BLaER1 (cell line): ENCODE measurements around the gene PADI3.

ENCODE experiments used
- H3K27ac ChIP-seq: shearing (Covaris generic); formaldehyde crosslinking; 2 replicates; pipeline ENCODE4 v1.8.1; 2022
- H3K27me3 ChIP-seq: shearing (Covaris generic); formaldehyde crosslinking; 2 replicates; pipeline ENCODE4 v1.8.1; 2022
- H3K36me3 ChIP-seq: shearing (Covaris generic); formaldehyde crosslinking; 2 replicates; pipeline ENCODE4 v1.8.1; 2022
- H3K4me1 ChIP-seq: shearing (Covaris generic); formaldehyde crosslinking; 2 replicates; pipeline ENCODE4 v1.8.1; 2022
- H3K4me2 ChIP-seq: shearing (Covaris generic); formaldehyde crosslinking; 2 replicates; pipeline ENCODE4 v1.8.1; 2022
- H3K4me3 ChIP-seq: shearing (Covaris generic); formaldehyde crosslinking; 2 replicates; pipeline ENCODE4 v1.8.1; 2022
- H3K9ac ChIP-seq: shearing (Covaris generic); formaldehyde crosslinking; 2 replicates; pipeline ENCODE4 v1.8.1; 2022
- H3K9me3 ChIP-seq: shearing (Covaris generic); formaldehyde crosslinking; 2 replicates; pipeline ENCODE4 v1.8.1; 2022
- H4K20me1 ChIP-seq: shearing (Covaris generic); formaldehyde crosslinking; 2 replicates; pipeline ENCODE4 v1.8.1; 2022
- Cebpa-rat ChIP-seq: shearing (Covaris generic); IDR thresholded peaks from 2 replicates; pipeline ENCODE4 v1.8.1; 2022

PADI3 gene

DNA sequence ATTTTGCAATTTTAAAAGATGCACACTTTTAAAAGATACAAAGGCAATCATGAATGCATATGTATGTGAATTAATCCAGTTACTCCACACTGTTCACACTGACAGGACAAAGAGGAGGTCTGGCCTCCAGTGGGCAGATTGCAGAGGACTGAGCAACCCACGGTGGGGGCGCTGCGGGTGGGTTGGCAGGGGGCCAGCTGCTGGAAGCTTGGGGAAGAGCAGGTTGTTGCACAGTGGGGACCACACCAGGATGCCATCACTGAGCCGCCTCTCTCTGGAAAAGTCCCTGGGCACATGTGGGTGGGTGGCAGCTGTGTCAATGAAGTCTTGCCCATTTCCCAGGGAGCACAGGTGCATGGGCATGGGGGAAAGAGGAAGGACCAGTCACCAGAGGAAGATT lies 46.4 kb downstream of the PADI3 start:
- no peaks in the 10 kb centered on the region for H4K20me1 ChIP-seq
- no peaks in the 10 kb centered on the region for H3K27me3 ChIP-seq
- H3K9me3 ChIP-seq: peaks cover under 1% of the 10 kb centered on the region; the same call in 1 of the 2 replicates
- H3K4me3 ChIP-seq: no peak overlapping the region
- H3K4me2 ChIP-seq: no peak overlapping the region
- no peak overlapping the region for H3K9ac ChIP-seq
- no peaks in the 10 kb centered on the region for H3K36me3 ChIP-seq
- TF ChIP-seq Cebpa-rat: no peak
- H3K27ac ChIP-seq: no peak overlapping the region
- no peaks in the 10 kb centered on the region for H3K4me1 ChIP-seq

DNA sequence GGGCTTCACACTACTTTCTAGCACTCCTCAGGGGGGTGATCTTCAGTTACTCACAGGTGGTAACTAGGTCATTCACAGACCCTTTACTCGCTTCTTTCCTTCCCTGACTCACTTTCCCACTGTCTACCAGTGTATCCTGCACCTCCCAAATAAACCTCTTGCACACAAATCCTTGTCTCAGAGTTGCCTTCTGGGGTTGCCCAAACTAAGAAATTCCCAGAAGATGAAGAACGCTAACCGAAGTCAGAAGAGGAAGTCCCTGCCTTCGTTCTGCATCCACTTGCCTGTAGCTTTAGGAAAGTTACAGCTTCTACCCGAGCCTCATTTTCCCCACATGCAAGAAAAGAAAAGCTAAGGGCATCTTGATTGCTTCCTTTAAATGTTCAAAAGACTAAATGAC lies 47.2 kb downstream of the PADI3 start:
- no peaks in the 10 kb centered on the region for H3K4me1 ChIP-seq
- TF ChIP-seq Cebpa-rat: no peak
- H3K27ac ChIP-seq: no peak overlapping the region
- H3K4me3 ChIP-seq: no peak overlapping the region
- no peak overlapping the region for H3K4me2 ChIP-seq
- peaks cover 9% of the 10 kb centered on the region for H3K9me3 ChIP-seq
- H3K36me3 ChIP-seq: no peaks in the 10 kb centered on the region
- H4K20me1 ChIP-seq: no peaks in the 10 kb centered on the region
- no peaks in the 10 kb centered on the region for H3K27me3 ChIP-seq
- H3K9ac ChIP-seq: no peak overlapping the region

DNA sequence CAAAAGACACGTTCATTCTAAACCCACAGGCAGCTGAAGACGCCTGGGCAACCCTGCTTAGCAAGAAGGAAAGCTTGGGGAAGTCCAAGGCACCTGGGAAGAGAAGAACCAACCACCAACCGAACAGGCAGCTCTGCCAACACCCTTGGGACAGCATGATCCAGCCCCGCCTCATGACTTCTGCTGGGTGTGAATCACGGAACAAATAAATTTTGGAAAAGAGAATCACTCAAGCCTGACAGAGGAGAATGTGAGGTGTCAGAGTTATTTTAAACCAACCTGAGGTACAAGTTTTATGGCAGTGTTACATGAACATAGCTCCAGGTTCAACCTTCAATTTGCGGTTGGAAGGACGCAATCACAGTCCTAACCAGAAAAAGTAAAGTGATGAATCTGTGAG lies 49.1 kb downstream of the PADI3 start:
- TF ChIP-seq Cebpa-rat: no peak
- H3K9me3 ChIP-seq: peaks cover 28% of the 10 kb centered on the region
- no peaks in the 10 kb centered on the region for H4K20me1 ChIP-seq
- no peak overlapping the region for H3K4me3 ChIP-seq
- no peak overlapping the region for H3K4me2 ChIP-seq
- no peak overlapping the region for H3K9ac ChIP-seq
- H3K4me1 ChIP-seq: no peaks in the 10 kb centered on the region
- no peaks in the 10 kb centered on the region for H3K27me3 ChIP-seq
- no peaks in the 10 kb centered on the region for H3K36me3 ChIP-seq
- no peak overlapping the region for H3K27ac ChIP-seq

GRCh38 chr1:17301767-17302166 lies 52.9 kb downstream of the PADI3 start:
- Histone ChIP-seq H3K9me3 (peaks cover 29% of the 10 kb centered on the region), H3K4me3 (no peak overlapping the region), H3K27ac (no peak overlapping the region), H3K4me2 (no peak overlapping the region), H3K36me3 (no peaks in the 10 kb centered on the region), H3K4me1 (peaks cover 12% of the 10 kb centered on the region), H3K9ac (no peak overlapping the region), H4K20me1 (no peaks in the 10 kb centered on the region), H3K27me3 (no peaks in the 10 kb centered on the region)
- TF ChIP-seq Cebpa-rat: no peak

GRCh38 chr1:17304151-17304825 lies 55.4 kb downstream of the PADI3 start:
- Histone ChIP-seq H3K4me2 (peak overlapping the region; percentile 50), H3K9ac (no peak overlapping the region), H3K4me1 (peaks cover 20% of the 10 kb centered on the region), H3K9me3 (peaks cover 29% of the 10 kb centered on the region), H4K20me1 (no peaks in the 10 kb centered on the region), H3K36me3 (no peaks in the 10 kb centered on the region), H3K27ac (no peak overlapping the region), H3K27me3 (no peaks in the 10 kb centered on the region), H3K4me3 (no peak overlapping the region)
- no peak for TF ChIP-seq Cebpa-rat

DNA sequence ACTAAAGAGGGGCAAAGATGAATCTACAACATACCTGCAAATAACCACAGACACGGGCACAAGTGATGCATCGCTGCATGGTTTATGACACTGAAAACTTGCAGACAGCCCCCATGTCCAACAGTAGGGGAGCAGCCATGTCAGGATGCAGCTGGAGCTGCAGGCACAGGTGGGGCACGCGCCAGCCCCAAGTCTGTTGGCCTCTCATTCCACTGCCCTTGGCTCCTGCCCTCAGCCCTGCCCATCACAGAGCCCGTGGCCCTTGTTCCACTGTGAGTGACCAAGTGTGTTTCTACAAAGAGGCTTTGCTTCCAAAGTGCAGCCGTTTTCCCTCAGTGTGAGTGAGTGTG lies 55.9 kb downstream of the PADI3 start:
- H3K9ac ChIP-seq: no peak overlapping the region
- no peaks in the 10 kb centered on the region for H4K20me1 ChIP-seq
- H3K9me3 ChIP-seq: peaks cover 29% of the 10 kb centered on the region
- no peak for TF ChIP-seq Cebpa-rat
- H3K27me3 ChIP-seq: no peaks in the 10 kb centered on the region
- no peaks in the 10 kb centered on the region for H3K36me3 ChIP-seq
- peaks cover 25% of the 10 kb centered on the region for H3K4me1 ChIP-seq
- H3K4me3 ChIP-seq: no peak overlapping the region
- H3K27ac ChIP-seq: no peak overlapping the region
- peak overlapping the region; percentile 50 for H3K4me2 ChIP-seq

DNA sequence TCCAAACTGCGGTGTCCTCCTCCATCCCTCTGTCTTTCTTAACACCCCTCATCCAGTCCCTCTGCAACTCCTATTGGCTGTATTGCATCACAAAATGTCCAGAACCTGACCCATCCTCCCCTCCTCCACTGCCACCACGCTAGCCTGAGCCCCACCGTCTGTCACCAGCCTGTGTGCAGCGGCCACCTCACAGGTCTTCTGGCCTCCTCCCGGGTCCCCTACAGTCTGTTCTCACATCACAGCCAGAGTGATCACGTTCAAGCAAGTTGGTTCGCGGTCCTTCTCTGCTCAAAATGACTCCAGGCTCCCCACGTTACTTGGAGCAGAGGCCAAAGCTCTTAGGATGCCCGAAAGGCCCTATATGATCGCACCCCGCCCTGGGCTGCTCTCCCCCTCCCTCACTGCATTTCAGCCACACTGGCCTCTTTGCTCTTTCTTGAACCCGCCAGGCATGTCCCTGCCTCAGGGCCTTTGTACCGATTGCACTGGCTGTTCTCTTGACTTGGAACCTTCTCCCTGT lies 56.7 kb downstream of the PADI3 start:
- Histone ChIP-seq H3K4me3 (no peak overlapping the region), H3K27ac (no peak overlapping the region), H4K20me1 (no peaks in the 10 kb centered on the region), H3K4me1 (peaks cover 28% of the 10 kb centered on the region), H3K9ac (no peak overlapping the region), H3K4me2 (no peak overlapping the region), H3K9me3 (peaks cover 25% of the 10 kb centered on the region), H3K36me3 (no peaks in the 10 kb centered on the region), H3K27me3 (no peaks in the 10 kb centered on the region)
- no peak for TF ChIP-seq Cebpa-rat

- Histone ChIP-seq H3K4me2 (no peak overlapping the region), H3K36me3 (no peaks in the 10 kb centered on the region), H4K20me1 (no peaks in the 10 kb centered on the region), H3K9me3 (peaks cover 17% of the 10 kb centered on the region), H3K4me1 (peaks cover 28% of the 10 kb centered on the region), H3K9ac (no peak overlapping the region), H3K4me3 (no peak overlapping the region), H3K27ac (no peak overlapping the region), H3K27me3 (no peaks in the 10 kb centered on the region)
- TF ChIP-seq Cebpa-rat: no peak
Observed at GRCh38 chr1:17306407-17306806, 57.5 kb downstream of the PADI3 start.

GRCh38 chr1:17306921-17307320 lies 58.0 kb downstream of the PADI3 start:
- no peaks in the 10 kb centered on the region for H3K36me3 ChIP-seq
- H3K27ac ChIP-seq: no peak overlapping the region
- peaks cover 12% of the 10 kb centered on the region for H3K9me3 ChIP-seq
- peaks cover 29% of the 10 kb centered on the region for H3K4me1 ChIP-seq
- no peaks in the 10 kb centered on the region for H4K20me1 ChIP-seq
- no peak for TF ChIP-seq Cebpa-rat
- H3K27me3 ChIP-seq: no peaks in the 10 kb centered on the region
- no peak overlapping the region for H3K4me2 ChIP-seq
- no peak overlapping the region for H3K9ac ChIP-seq
- H3K4me3 ChIP-seq: no peak overlapping the region

DNA sequence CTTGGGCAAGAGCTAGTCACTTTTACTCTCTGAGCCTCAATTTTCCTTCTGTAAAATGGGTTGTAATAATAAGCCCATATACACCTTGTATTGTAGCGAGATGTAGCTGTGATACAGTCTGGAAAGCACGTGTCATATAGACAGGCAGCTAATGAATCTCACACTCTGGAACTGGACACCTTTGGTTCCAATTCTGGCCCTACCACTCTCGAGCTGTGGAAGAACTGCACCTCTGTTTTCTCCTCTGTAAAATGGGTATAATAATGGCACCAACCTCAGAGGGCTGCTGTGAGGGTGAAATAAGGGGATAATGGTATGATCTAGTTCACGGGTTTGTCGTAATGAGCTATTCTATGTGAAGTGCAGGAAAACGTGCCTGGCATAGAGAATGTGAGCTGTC lies 58.4 kb downstream of the PADI3 start:
- H3K4me1 ChIP-seq: peaks cover 33% of the 10 kb centered on the region
- H3K36me3 ChIP-seq: no peaks in the 10 kb centered on the region
- H3K27ac ChIP-seq: no peak overlapping the region
- no peak overlapping the region for H3K9ac ChIP-seq
- H3K9me3 ChIP-seq: peaks cover 8% of the 10 kb centered on the region
- H3K27me3 ChIP-seq: no peaks in the 10 kb centered on the region
- H3K4me3 ChIP-seq: no peak overlapping the region
- no peaks in the 10 kb centered on the region for H4K20me1 ChIP-seq
- no peak for TF ChIP-seq Cebpa-rat
- H3K4me2 ChIP-seq: no peak overlapping the region

DNA sequence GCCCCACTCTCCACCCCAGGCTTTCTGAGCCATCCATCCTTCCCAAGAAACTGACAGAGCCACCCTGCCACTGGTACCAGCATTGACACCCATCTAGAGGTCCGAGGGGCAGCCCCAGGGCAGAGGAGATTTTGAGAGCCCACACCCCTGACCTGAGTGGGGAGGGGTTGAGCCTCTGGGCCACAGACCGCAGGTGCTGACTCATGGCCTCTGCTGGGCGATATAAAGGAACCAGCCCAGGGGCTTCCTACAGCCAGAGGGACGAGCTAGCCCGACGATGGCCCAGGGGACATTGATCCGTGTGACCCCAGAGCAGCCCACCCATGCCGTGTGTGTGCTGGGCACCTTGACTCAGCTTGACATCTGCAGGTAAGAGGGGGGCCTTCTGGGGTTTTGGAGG lies 59.0 kb downstream of the PADI3 start, which contains the start of gene PADI4:
TSS of gene PADI4 (plus strand) at position 252 of the 400 bp plus-strand sequence. CDS start at position 278, 26 bp downstream.
- Histone ChIP-seq H3K27me3 (no peaks in the 10 kb centered on the region), H3K36me3 (no peaks in the 10 kb centered on the region), H3K4me3 (no peak within 1 kb of the TSS), H3K27ac (no peak within 1 kb of the TSS), H3K4me1 (peaks cover 33% of the 10 kb centered on the region), H3K9me3 (peaks cover 2% of the 10 kb centered on the region), H3K9ac (no peak within 1 kb of the TSS), H4K20me1 (no peaks in the 10 kb centered on the region), H3K4me2 (0 out of 2 replicates have a peak within 1 kb of the TSS, but pooled peaks have one; percentile 6)
- TF ChIP-seq Cebpa-rat: no peak
